Upper lobe of left lung (tissue), 4 donors: Measurements from ENCODE around the gene PRF1.

ENCODE experiments used
- EP300 ChIP-seq, 4 donors: sonication (generic); formaldehyde crosslinking; IDR thresholded peaks; one replicate each; pipeline ENCODE4 v1.5.1; 2017; ENCODE audit warnings: antibody characterized with exemption in 4 of 4, control low read depth in 2 of 4
- POLR2A ChIP-seq, 4 donors: fragments of 450-650 bp; IDR thresholded peaks; one replicate each; pipeline ENCODE4 v1.5.1; 2016 to 2017; ENCODE audit warnings: antibody characterized with exemption in 4 of 4, mild to moderate bottlenecking in 2 of 4
- TF ChIP-seq, protein P1 (sequence below), 6 experiments: fragments of 450-650 bp in 4 of 6; fragments of 200-600 bp in 2 of 6; sonication (generic) in 2 of 6; IDR thresholded peaks; one replicate each; pipeline ENCODE4 v1.5.1; 2016 to 2019; ENCODE audit warnings: antibody characterized with exemption in 6 of 6

DNA sequence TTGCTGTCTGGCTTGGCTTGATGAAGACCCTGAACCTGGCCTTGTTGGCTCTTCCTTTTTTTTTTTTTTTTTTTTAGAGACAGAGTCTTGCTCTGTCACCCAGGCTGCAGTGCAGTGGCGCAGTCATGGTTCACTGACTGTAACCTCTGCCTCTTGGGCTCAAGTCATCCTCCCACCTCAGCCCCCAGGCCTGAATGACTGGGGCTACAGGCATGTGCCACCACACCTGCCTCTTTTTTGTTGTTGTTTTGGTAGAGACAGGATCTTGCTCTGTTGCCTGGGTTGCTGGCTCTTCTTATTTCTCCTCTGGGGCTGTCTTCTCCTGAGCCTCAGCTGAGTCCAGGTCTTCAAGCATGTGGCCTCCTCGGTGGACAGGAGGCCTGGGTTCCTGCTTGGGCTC is 44.7 kb downstream of the PRF1 start:
- no peak for TF ChIP-seq EP300 (IDR thresholded peaks at IDR 0.05)
- no peak for TF ChIP-seq POLR2A (IDR thresholded peaks at IDR 0.05)
- TF ChIP-seq, protein P1, sequence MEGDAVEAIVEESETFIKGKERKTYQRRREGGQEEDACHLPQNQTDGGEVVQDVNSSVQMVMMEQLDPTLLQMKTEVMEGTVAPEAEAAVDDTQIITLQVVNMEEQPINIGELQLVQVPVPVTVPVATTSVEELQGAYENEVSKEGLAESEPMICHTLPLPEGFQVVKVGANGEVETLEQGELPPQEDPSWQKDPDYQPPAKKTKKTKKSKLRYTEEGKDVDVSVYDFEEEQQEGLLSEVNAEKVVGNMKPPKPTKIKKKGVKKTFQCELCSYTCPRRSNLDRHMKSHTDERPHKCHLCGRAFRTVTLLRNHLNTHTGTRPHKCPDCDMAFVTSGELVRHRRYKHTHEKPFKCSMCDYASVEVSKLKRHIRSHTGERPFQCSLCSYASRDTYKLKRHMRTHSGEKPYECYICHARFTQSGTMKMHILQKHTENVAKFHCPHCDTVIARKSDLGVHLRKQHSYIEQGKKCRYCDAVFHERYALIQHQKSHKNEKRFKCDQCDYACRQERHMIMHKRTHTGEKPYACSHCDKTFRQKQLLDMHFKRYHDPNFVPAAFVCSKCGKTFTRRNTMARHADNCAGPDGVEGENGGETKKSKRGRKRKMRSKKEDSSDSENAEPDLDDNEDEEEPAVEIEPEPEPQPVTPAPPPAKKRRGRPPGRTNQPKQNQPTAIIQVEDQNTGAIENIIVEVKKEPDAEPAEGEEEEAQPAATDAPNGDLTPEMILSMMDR (IDR thresholded peaks at IDR 0.05) = no peak
